Common myeloid progenitor, CD34-positive (primary cell): ENCODE measurements around the gene BRSK2. TPM values are rescaled to one million over a fixed set of nuclear protein-coding genes. Genes with fewer than 3 reads are reported as not detected.
A peak's percentile ranks its signal among the peaks of the same experiment; 100 is the strongest.
"Not testable (repeated sequence)": the region's sequence is repeated elsewhere in the genome, so short reads cannot be mapped to it uniquely, and the experiment has no call there.

Source experiments
- CTCF ChIA-PET: fragments of 350-600 bp; sonication (Branson Sonifier 250); formaldehyde crosslinking; loops from one replicate; lab custom pipeline; 2021; ENCODE audit warnings: antibody characterized with exemption; lab: Charles Lee
- POLR2A ChIA-PET: fragments of 350-600 bp; sonication (Branson Sonifier 250); formaldehyde crosslinking; loops from one replicate; lab custom pipeline; 2021; ENCODE audit warnings: antibody characterized with exemption; lab: Charles Lee
- DNase-seq, 3 donors: peaks; one replicate each; pipeline versions ENCODE4 v3.0.0 to v3.0.0-alpha.2; 2013
- H3K27ac ChIP-seq, 2 experiments: 1 replicate in 1 of 2; 2 replicates in 1 of 2; pipeline ENCODE4 v1.7.0; 2013; ENCODE audit warnings: inconsistent platforms in 2 of 2, low read length in 2 of 2, mild to moderate bottlenecking in 2 of 2, low read depth in 1 of 2, moderate library complexity in 1 of 2; ENCODE audit not compliant: severe bottlenecking in 2 of 2, insufficient read depth in 1 of 2, poor library complexity in 1 of 2
- H3K27me3 ChIP-seq, 5 experiments: replicated peaks in 2 of 5; 1 replicate in 3 of 5; 2 replicates in 2 of 5; pipeline versions ENCODE4 v1.6.1 to v1.7.0; 2013; ENCODE audit warnings: low read length in 4 of 5, mild to moderate bottlenecking in 2 of 5, moderate library complexity in 2 of 5, inconsistent platforms in 1 of 5; ENCODE audit not compliant: insufficient read depth in 5 of 5, control insufficient read depth in 4 of 5
- H3K36me3 ChIP-seq, 4 experiments: 1 replicate in 2 of 4; 2 replicates in 2 of 4; pipeline versions ENCODE4 v1.6.1 to v1.7.0; 2013; ENCODE audit warnings: low read length in 3 of 4, control low read depth in 1 of 4, mild to moderate bottlenecking in 1 of 4; ENCODE audit not compliant: control insufficient read depth in 4 of 4, insufficient read depth in 4 of 4
- H3K4me1 ChIP-seq, 4 experiments: 1 replicate in 3 of 4; 2 replicates in 1 of 4; pipeline versions ENCODE4 v1.6.1 to v1.7.1; 2013; ENCODE audit warnings: low read length in 3 of 4, mild to moderate bottlenecking in 3 of 4, control low read depth in 1 of 4, inconsistent platforms in 1 of 4, moderate library complexity in 1 of 4; ENCODE audit not compliant: control insufficient read depth in 4 of 4, insufficient read depth in 4 of 4; ENCODE audit errors: control extremely low read depth in 1 of 4
- H3K4me3 ChIP-seq, 7 experiments: 1 replicate in 4 of 7; 2 replicates in 3 of 7; pipeline versions ENCODE4 v1.5.1 to v1.7.0; 2013; ENCODE audit warnings: mild to moderate bottlenecking in 7 of 7, low read length in 6 of 7, moderate library complexity in 6 of 7, inconsistent platforms in 2 of 7, low read depth in 2 of 7, control low read depth in 1 of 7; ENCODE audit not compliant: insufficient read depth in 4 of 7, control insufficient read depth in 1 of 7; ENCODE audit errors: extremely low read depth in 1 of 7
- H3K9me3 ChIP-seq, 5 experiments: 1 replicate in 4 of 5; 2 replicates in 1 of 5; pipeline versions ENCODE4 v1.6.1 to v1.7.1; 2013; ENCODE audit warnings: low read length in 4 of 5, mild to moderate bottlenecking in 2 of 5, inconsistent platforms in 1 of 5, low read depth in 1 of 5, moderate library complexity in 1 of 5; ENCODE audit not compliant: control insufficient read depth in 4 of 5, insufficient read depth in 2 of 5; ENCODE audit errors: control extremely low read depth in 1 of 5
- WGBS: methylation state at CpG from one replicate; pipeline ENCODE4 v1.1.5; 2013; ENCODE audit not compliant: insufficient coverage; 5-methylcytosine and 5-hydroxymethylcytosine counted together
- polyA plus RNA-seq: library from polyadenylated mRNA; unstranded; fragments of 120-200 nt; gene quantifications from one replicate; pipeline ENCODE4 v1.2.1, GENCODE V29; 2013

BRSK2 gene
- 3.8 TPM for polyA plus RNA-seq

DNA sequence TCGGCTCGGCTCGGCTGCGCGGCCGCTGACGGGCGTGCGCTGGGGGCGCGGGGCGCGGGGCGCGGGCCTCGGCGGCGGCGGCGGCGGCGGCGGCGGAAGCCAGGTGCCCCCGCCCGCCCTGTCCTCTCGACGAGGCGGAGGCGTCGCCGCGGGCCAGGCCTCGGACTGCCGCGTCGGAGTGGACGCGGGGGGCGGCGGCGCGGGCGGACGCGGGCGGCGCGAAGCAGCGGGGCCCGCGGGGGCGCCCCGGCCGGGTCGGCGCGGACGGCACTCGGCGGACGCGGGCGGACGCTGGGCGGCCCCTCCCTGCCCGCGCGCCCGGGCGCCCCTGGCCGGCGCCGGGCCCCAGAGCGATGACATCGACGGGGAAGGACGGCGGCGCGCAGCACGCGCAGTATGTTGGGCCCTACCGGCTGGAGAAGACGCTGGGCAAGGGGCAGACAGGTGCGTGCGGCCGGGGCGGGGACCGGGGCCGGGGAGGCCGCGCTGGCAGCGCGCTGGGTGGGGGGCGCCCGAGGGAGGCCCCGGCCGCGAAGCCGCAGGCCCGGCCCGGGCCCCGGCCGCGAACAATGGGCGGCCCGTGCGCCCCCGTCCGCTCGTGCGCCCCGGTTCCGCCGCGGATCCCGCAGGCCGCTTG lies at the start of gene BRSK2:
Gene BRSK2, plus strand, starts transcription at position 3 of the 637 bp plus-strand sequence. Its CDS starts 351 bp downstream, at position 354.
- ChIA-PET POLR2A (no interaction called here), CTCF (no interaction called here)
- Histone ChIP-seq H3K4me1 (peaks cover 0 to 25% (median 12%) of the 10 kb centered on the region in 4 experiments), H3K27me3 (peaks cover 2 to 52% (median 25%) of the 10 kb centered on the region in 5 experiments), H3K4me3 (peak within 1 kb of the TSS in 5 of 7 experiments; percentile 8 to 59 (median 56)), H3K9me3 (no peaks in the 10 kb centered on the region), H3K36me3 (no peaks in the 10 kb centered on the region), H3K27ac (no peak within 1 kb of the TSS)
- under 1% methylated on average over 114 of the region's 119 CpGs for WGBS
- DNase-seq, result peak in 1 of 3 donors; percentile 37

DNA sequence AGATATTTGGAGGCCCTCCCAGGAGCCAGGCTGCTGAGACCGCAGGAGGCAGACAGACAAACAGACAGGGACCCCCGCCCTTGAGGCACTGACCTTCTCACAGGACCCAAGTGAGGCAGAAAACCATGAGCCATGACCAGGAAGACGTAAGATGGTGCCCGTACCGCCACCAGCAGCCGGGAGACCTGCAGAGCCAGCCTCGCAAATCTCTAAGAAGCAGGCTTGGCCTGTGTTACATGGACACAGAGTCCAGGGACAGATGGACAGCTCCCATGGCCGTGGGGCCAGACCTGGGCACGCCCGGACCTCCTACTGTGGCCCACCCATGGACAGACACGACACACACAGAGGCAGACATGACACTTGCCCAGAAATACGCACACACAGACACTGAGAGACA lies 49.6 kb upstream of the BRSK2 start:
- Histone ChIP-seq H3K27me3 (peaks cover 0 to 8% (median 2%) of the 10 kb centered on the region in 5 experiments), H3K9me3 (peaks cover 0 to 3% (median 0%) of the 10 kb centered on the region in 5 experiments), H3K36me3 (no peaks in the 10 kb centered on the region), H3K4me1 (peaks cover 9 to 18% (median 14%) of the 10 kb centered on the region in 4 experiments), H3K27ac (no peak overlapping the region), H3K4me3 (no peak overlapping the region)
- 94% methylated on average over 12 of the region's 12 CpGs for WGBS
- ChIA-PET CTCF (no interaction called here), POLR2A (no interaction called here)
- DNase-seq, result no peak

DNA sequence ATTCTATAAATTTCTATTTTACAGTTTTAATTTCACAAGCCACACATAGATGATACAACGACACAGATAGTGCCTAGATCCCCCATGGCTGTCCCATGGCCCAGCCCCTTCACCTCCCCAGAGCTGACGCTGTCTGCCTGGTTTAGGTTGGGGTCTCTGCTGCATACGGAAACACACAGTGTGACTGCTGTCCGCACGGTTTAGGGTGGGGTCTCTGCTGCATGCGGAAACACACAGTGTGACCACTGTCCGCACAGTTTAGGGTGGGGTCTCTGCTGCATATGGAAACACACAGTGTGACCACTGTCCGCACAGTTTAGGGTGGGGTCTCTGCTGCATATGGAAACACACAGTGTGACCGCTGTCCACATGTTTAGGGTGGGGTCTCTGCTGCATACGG lies 48.5 kb upstream of the BRSK2 start:
- DNase-seq, POLR2A ChIA-PET, H3K9me3 ChIP-seq, H3K27ac ChIP-seq, H3K4me1 ChIP-seq, H3K27me3 ChIP-seq, CTCF ChIA-PET, H3K36me3 ChIP-seq, H3K4me3 ChIP-seq: not testable (repeated sequence)
- WGBS, result 87% methylated on average over 8 of the region's 10 CpGs

DNA sequence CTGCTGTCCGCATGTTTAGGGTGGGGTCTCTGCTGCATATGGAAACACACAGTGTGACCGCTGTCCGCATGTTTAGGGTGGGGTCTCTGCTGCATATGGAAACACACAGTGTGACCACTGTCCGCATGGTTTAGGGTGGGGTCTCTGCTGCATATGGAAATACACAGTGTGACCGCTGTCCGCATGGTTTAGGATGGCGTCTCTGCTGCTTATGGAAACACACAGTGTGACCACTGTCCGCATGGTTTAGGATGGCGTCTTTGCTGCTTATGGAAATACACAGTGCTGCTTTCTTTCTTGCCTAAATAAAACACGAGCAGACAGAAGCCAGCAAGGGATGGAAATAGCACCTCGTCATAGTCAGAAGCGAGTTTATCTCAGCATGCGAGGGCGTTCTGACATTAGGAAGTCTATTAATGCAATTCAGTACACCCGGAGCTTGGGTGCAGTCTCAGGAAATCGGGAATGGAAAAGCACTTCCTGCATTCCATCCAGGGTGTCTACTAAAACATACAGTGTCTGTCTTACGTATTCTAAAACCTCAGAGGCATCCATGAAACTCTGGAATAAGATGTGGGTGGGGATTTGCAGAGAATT lies 47.7 kb upstream of the BRSK2 start:
- DNase-seq, result peak in 1 of 3 donors; percentile 24
- CTCF ChIA-PET, result interaction anchor here (0.7 kb wide), 1 partner anchor 31 kb away, joined by 3 read pairs; no protein-coding TSS in a partner anchor
- POLR2A ChIA-PET, result no interaction called here

DNA sequence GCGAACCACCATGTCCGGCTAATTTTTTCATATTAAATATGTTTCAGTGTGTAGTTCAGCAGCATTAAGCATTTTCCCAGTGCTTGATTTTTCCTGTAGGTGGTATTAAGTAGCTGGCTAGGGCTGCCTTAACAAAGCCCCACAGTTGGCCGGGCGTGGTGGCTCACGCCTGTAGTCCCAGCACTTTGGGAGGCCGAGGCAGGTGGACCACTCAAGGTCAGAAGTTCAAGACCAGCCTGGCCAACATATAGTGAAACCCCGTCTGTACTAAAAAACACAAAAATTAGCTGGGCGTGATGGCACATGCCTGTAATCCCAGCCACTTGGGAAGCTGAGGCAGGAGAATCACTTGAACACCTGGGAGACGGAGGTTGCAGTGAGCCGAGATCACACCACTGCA lies 46.8 kb upstream of the BRSK2 start:
- CTCF ChIA-PET, result no interaction called here
- peaks cover 0 to 3% (median 2%) of the 10 kb centered on the region in 5 experiments for H3K27me3 ChIP-seq

More for the DNA sequence above, 47.7 kb upstream of the BRSK2 start:
- H3K9me3 ChIP-seq, result peaks cover 0 to 3% (median 0%) of the 10 kb centered on the region in 5 experiments
- H3K27ac ChIP-seq, result no peak overlapping the region
- H3K27me3 ChIP-seq, result peaks cover 0 to 8% (median 2%) of the 10 kb centered on the region in 5 experiments
- no peak overlapping the region for H3K4me3 ChIP-seq
- H3K36me3 ChIP-seq, result no peaks in the 10 kb centered on the region
- H3K4me1 ChIP-seq, result peaks cover 0 to 2% (median 0%) of the 10 kb centered on the region in 4 experiments
- 33% methylated on average over 13 of the region's 17 CpGs for WGBS

DNA sequence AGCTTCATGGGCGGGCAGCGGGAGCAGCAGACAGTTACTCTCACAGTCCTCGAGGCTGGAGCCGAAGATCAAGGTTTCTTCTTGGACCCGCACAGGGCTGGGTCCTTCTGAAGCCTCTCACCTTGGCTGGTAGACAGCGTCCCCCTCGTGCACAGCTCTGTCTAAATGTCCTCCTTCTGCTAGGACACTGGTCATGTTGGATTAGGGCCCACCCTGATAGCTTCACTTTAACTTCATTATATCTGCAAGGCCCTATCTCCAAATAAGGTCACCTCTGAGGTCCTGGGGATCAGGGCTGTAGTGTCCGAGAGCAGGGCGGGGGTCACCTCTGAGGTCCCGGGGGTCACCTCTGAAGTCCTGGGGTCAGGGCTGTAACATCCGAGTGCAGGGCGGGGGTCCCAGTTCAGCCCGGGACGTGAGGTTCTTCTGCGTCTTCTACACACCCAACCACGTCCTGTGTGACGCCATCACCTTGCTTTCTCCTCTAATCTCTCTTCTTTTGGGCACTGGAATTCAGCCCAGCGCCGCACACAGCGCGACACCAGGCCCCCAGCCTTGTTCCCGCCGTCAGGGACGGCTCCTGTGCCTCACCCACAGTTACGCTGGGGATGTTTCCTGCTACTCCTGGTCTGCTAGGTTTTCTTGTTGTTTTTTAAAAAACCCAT lies 46.2 kb upstream of the BRSK2 start:
- ChIA-PET POLR2A (no interaction called here), CTCF (no interaction called here)
- Histone ChIP-seq H3K9me3 (peaks cover 0 to 3% (median 0%) of the 10 kb centered on the region in 5 experiments), H3K36me3 (no peaks in the 10 kb centered on the region), H3K4me3 (no peak overlapping the region), H3K27ac (no peak overlapping the region), H3K4me1 (no peaks in the 10 kb centered on the region), H3K27me3 (peaks cover 0 to 2% (median 0%) of the 10 kb centered on the region in 5 experiments)
- DNase-seq, result peak in 1 of 3 donors; percentile 21
- WGBS, result 73% methylated on average over 25 of the region's 25 CpGs

More for the DNA sequence above, 46.8 kb upstream of the BRSK2 start:
- 93% methylated on average over 9 of the region's 10 CpGs for WGBS
- no peak overlapping the region for H3K27ac ChIP-seq
- POLR2A ChIA-PET, result no interaction called here
- H3K4me3 ChIP-seq, result no peak overlapping the region
- no peaks in the 10 kb centered on the region for H3K4me1 ChIP-seq
- no peaks in the 10 kb centered on the region for H3K36me3 ChIP-seq
- H3K9me3 ChIP-seq, result peaks cover 0 to 3% (median 0%) of the 10 kb centered on the region in 5 experiments
- no peak for DNase-seq
